ENCODE measurements around the gene PEX16.
A peak's percentile ranks its signal among the peaks of the same experiment; 100 is the strongest.

PEX16 gene

GRCh38 chr11:45917623-45918330 is at the start of gene PEX16:
PEX16 (minus strand) TSS chr11:45917877; CDS start chr11:45917811, 66 bp downstream.
- DNase-seq, result peak; percentile 98

GRCh38 chr11:45964911-45965389 is 47.3 kb upstream of the PEX16 start:
- peak; percentile 63 for DNase-seq

- no peak for DNase-seq
These were observed 44.1 kb upstream of the PEX16 start for GRCh38 chr11:45961751-45962240.

- no peak for DNase-seq
These were observed 42.9 kb upstream of the PEX16 start for GRCh38 chr11:45960387-45961095.

- DNase-seq, result no peak
These were observed 42.2 kb upstream of the PEX16 start for GRCh38 chr11:45959851-45960250.

GRCh38 chr11:45949992-45950407 is 32.3 kb upstream of the PEX16 start:
- DNase-seq, result no peak

GRCh38 chr11:45948356-45948755 is 30.7 kb upstream of the PEX16 start:
- no peak for DNase-seq

- no peak for DNase-seq
These were observed 30.2 kb upstream of the PEX16 start for GRCh38 chr11:45947885-45948284.

- no peak for DNase-seq
These were observed 27.8 kb upstream of the PEX16 start for GRCh38 chr11:45945397-45945999.

GRCh38 chr11:45942381-45942780 is 24.7 kb upstream of the PEX16 start:
- DNase-seq, result no peak

GRCh38 chr11:45941285-45941684 is 23.6 kb upstream of the PEX16 start:
- no peak for DNase-seq

GRCh38 chr11:45939836-45940235 is 22.2 kb upstream of the PEX16 start:
- no peak for DNase-seq

GRCh38 chr11:45937916-45938315 is 20.2 kb upstream of the PEX16 start:
- no peak for DNase-seq

GRCh38 chr11:45936511-45937054 is 18.9 kb upstream of the PEX16 start:
- DNase-seq, result no peak

- no peak for DNase-seq
These were observed 17.8 kb upstream of the PEX16 start for GRCh38 chr11:45935349-45936064.

GRCh38 chr11:45934580-45935318 is 17.1 kb upstream of the PEX16 start:
- no peak for DNase-seq

- no peak for DNase-seq
These were observed 16.3 kb upstream of the PEX16 start for GRCh38 chr11:45933846-45934579.

- DNase-seq, result peak; percentile 20
These were observed 15.6 kb upstream of the PEX16 start for GRCh38 chr11:45933131-45933831.

GRCh38 chr11:45932217-45932616 is 14.5 kb upstream of the PEX16 start:
- DNase-seq, result no peak

- DNase-seq, result no peak
These were observed 14.1 kb upstream of the PEX16 start for GRCh38 chr11:45931739-45932138.
